ENCODE data around the gene ARID3C.

ARID3C gene

DNA sequence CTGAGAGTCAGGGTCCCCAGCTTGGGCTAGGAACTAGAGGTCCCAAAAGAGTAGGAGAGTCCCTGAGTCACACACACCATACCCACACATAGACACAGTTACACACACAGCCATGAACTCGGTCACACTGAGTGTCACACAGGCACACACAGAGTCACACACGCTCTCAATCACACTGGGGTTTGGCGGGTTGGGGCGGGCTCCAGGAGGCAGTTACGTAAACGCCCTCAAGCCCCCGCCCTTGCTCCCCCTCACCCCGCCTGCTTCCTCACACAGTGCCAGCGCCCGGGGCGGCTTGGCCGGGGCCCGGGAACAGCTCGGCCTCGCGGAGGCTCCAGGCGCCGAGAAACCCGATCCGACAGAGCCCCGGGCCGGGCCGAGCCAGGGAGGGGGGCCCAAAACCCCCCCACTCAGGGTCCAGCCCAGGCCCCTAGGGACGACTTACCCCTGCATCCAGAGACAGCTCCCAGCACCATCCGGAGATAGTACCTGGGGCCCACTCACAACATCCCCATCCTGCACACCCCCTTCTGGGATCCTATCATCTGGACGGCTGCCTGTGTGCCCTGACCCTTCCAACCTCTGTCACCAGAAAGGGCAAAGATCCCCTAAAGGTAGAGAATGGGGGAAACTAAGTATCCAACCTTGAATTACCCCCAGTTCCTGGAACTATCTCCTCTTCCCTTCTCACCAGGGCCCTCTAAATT lies 35.8 kb downstream of the ARID3C start:
- no peak for ATAC-seq

DNA sequence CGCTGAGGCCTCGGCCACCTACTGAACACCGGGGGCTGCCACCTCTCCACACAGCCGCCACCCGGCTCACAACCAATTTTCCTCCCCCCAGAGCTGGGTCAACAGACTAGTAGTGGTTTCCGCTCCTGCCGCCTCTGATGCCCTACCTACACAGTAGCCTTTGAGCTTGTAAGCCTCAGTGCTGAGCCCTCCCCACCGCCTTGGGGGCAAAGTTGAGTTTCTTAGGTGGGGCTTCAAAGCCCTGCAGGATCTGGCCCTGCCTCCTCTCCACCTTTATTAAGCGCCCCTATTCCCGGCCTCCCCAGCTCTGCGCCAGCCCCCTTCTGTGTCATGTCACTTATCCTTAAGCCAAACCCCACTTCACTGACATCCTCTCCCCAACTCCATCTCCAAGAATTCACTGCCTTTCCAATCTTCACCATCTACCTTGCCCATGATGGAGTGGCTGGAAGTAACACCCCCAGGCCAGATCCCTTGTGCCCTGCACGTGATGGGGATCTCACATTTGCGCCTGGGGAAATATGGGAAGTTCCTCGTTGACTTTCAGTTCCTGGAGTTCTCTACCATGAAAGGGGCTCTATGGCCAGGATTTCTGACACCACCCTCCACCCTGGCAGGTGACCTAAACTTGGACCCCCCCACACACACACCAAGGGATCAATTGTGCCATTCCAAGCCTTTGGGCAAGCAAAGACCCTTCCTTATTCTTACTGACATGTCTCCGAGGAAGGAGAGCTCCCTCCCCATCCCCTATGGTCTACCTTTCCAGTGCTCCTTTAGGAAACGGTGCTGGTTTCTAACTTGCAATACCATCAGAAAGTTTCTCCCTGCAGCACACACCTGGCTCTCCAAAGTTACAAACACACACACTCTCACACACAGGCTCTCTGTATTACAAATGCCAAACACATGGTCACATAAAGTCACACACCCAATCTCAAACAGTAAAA lies 36.7 kb downstream of the ARID3C start:
- no peak for ATAC-seq

DNA sequence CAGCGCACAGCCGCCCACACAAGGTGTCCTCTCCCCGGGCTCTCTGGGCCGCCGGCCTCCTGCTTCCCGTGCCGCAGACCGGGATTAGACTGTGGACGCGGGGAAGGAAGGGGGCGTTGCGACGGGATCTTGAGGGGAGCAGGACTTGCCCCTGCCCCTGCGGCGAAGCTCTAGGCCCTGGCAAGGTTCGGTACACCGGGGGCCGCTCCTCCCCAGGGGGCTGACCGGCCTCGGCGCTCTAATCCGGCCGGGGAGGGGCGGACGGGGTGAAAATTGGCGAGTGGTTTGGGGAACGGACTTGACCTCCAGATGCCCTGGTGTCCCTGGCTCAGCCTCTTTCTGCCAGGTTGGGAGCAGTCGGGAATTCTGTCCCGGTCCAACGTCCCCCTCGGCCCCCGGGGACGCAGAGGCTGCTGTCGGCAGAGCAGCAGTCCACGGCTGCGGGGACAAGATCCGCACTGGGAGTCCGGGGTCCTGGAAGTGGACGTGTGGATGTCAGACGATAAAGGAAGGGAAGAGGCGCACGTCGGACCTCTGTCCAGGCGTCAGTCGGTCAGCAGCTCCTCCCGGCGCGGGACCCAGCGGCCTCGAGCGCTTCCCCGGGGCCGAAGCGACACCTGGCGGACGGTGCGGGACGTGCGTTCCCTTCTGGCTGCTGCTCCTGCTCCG lies 37.5 kb downstream of the ARID3C start:
- peak; percentile 73 for ATAC-seq

DNA sequence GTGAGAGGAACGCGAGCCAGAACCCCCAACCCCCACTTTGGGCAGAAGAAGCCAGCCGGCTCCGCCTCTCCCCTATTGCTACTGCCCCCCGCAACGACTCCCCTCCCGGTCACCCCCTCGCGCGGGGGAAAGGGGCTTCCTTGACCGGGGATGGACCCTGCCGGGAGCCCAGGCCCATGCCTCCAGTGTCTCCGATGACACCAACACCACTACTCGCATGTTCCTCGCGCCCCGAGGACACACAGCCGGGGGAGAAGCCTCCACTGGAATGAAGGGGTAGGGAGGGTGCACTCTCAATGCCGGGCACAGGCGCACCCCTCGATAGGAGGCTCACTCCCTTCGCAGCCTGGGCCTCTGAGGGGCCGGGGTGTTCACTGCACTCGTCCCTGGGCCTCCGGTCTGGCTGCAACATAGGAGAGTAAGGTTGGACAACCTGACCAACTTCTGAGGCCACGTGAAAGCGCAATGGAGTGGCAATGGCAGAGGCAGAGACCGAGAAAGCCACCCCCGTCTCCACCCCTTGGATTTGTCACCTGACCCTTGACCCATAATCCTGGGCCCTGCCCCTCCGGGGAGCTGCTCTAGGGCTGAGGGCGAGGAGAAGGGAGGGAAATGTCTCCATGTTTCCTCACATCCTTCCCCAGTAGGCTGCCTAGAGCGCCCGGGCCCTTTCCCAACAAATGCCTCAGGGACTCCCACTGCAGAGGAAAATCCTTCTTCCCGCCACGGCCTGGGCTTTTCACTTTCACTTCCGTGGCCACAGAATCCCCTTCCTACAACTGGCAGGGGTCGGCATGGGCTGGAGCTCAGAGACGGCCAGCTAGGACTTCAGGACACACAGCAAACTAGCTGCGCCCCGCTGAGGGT lies 38.3 kb downstream of the ARID3C start:
- ATAC-seq = peak in 1 of 2 donors; percentile 15

DNA sequence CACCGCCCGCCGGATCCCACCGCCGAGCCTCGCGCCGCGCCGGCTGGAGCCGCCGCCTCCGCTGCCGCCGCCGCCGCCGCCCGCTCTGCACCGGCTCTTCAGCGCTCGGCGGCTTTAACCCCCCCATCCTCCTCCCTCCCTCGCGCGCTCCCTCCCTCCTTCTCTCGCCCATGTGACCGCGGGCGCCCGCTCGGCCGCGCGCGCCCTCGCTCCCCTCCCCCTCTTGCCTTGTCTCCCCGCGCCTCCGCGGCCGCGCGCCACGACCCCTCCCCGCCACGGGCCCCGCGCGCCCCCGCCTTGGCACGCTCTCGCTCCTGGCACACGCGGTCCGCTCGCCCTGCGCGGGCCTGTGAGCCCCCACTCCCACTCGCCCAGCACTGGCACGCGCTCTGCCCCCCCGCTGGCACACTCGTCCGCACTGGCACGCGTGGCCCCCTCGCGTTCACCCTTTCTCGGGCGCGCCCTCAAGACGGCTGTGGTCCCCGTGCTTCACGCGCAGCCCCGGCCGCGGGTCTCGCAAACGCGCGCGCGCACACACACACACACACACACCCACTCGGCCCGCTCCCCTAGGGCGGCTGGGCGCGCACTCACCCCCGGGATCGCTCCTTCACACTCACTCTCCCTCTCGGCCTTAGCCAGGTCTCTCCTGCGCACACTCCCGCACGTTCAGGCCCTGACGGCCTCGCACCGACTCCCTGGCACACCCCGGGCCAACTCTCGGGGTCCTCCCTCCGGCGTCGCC lies 39.1 kb downstream of the ARID3C start, which contains the start of gene CNTFR:
Gene CNTFR, minus strand, starts transcription at position 89 of the 745 bp plus-strand sequence. CDS start 20,743 bp downstream, outside the sequence.
- ATAC-seq = peak in 1 of 2 donors; percentile 6

DNA sequence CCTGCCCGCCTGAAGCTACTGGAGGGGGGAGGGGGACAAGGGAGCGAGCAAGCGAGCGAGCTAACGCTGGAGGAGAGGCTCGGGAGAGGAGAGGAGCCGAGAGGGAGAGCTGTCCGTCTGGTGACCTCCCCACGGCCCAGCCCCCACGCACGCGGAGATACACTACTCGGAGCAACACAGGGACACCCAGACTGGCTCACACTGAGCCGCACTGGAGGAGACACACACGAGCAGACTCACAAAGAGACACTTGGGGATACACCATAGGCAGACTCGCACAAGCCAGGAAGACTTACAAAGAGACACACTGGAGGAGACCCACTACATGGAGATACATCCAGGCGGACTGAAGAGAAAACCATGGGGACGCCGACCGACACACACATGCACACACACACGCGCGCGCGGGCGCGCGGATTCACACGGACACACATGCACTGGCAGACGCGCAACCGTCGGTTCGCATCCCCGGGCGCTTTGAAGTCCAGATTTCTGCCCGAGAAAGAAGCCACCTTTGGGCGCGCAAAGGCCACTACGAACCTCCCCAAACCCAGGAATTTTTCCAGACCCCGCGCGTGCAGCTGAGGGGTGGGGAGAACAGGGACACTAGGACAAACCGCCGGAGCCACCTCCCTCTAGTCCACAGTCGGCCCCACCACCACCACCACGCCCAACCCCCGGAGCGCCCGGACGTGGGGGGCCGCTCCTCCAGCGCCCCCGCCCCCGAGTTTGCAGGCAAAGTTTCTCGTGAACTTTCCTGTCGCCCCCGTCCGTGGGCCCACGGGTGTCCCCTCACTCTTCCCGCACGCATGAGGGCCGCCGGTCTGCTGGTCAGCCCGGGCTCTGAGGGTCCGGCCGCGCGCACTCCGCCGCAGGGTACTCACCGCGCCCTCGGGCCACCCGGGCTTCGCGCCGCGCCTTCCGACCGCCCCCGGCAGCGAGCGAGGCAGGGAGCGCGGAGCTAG lies 39.9 kb downstream of the ARID3C start:
- ATAC-seq = no peak

DNA sequence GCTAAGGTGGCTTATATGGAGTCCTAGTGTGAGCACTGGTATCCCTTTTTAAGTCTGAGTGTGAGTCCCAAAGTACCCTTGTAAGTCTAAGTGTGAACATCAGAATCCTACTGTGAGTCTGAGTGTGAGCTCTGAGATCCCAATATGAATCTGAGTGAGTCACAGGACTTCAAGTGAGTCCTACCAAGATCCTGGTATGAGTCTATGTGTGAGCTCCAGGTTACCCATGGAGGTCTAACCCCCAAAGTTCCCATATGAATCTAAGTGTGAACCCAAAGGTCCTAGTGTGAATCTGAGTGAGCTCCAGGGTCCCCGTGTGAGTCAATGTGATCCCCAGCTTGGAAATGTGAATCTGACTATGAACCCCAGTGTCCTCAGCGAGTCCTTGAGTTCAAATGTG lies 41.6 kb downstream of the ARID3C start:
- ATAC-seq = no peak

DNA sequence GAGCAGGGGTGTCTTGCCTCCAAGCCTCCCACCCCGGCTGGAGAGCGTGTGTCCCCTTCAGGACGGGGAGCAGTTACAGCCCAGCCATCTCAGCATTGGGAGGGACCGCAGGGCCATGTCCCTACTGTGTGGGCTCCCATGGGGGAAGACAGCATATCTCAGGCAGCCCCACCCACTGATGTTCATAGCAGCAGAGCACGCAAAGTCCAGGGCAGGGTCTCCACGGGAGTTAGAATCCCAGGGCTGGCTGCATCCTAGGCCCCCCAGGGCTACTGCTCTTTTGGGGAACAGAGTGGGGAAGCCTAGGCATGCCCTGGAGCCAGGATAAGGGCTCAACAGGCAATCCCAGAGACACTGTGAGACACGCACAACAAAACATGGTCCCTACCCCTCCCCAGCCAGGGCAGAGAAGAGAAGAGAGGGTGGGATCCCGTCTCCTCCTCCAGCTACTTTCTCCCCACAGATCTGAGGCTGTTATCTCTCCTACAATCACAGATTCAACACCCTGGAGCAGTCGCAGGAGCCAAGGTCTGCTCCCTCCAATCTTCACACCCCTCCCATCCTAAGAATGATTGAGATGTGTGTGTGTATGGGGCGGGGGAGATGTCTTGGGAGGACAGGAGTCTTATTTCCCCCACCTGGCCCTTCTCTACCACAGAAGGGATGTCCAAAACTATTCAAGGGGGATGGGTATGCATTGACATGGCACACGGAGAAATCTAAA lies 42.8 kb downstream of the ARID3C start:
- no peak for ATAC-seq

DNA sequence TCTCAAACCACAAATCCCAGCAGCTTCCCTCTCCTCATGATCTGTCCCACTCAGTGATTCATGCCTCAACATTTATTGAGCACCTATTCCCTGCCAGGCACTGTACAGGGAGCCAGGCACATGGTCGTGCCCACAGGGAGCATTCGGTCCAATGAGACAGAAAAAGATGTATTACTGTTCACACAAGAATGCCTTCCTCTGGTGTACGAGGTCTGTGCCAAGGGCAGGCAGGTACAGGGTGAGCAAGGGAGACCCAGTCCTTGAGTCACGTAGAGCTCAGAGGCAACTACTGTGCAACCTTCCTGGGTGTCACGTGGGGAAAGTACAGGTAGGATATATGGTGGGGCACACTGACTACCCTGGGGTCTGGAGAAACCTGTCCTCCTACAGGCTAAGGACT lies 43.9 kb downstream of the ARID3C start:
- no peak for ATAC-seq

DNA sequence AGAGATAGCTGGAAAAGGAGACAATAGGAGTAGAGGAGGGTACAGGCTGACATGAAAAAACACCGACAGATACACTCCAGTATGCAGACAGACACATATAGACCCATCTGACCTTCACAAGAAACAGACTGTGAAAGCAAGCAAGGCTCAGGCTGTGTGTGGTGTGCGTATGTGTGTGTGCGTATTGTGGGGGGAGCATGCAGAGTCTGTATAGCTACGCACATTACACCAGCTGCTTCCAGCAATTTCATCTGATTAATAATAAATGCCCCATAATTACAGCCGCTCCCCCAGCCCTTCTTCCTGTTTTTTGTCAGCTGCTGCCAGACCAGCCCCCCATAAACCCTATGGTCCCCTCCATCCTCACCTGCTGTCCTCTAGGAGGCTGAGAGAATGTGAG lies 46.1 kb downstream of the ARID3C start:
- no peak for ATAC-seq

DNA sequence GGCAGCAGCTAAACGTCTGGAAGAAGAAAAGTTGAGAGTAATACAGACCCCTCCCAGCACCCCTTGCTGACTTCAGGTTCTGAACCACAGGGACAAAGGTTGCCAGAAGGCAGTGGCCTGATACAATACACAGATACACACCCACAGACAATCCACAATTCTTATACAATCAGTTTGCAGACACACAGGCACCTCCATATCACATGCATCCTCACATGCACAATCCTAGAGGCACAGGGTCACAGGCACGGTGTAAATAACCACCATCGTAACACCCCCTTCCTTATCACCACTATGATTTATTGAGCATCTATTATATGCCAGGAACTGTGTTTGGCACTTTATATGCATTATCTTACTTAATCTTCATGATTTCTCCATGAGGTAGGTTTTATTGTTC lies 47.5 kb downstream of the ARID3C start:
- no peak for ATAC-seq

DNA sequence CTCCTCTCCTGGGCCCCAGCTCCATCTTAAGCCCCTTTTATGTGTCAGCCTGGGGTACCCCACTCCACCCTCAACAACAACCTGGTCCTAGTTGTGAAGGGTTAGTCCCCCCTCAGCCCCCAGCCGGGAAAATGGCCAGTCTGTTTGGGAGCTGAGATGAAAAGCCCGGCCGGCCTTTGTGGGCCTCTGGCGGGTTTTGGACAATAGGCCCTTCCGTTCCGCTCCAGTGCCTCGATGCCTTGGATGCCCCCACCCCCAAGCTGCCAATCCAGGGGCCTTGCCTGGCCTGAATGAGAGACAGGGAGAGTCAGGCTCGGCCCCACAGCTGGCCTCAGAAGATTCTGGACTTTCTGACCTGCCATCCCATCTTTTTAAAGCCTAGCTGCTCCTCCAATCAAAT lies 48.5 kb downstream of the ARID3C start:
- no peak for ATAC-seq

DNA sequence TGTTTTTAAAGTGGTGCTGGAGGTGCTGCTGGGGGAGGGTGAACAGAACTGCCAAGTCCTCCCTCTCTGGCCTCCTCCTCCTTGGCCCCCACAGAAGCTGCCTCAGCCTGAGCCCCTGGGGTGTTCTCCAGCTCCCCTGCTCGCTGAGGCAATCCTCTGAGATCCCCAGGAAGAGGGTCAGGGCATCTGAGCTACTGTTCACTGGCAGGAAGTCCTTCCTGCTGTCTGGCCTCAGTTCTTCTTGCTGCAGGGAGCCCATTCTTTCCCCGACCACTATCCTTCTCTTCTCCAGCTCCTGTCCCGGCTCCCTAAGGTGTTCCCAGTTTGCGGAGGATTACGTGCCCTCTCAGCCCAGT lies 49.1 kb downstream of the ARID3C start:
- ATAC-seq = no peak

DNA sequence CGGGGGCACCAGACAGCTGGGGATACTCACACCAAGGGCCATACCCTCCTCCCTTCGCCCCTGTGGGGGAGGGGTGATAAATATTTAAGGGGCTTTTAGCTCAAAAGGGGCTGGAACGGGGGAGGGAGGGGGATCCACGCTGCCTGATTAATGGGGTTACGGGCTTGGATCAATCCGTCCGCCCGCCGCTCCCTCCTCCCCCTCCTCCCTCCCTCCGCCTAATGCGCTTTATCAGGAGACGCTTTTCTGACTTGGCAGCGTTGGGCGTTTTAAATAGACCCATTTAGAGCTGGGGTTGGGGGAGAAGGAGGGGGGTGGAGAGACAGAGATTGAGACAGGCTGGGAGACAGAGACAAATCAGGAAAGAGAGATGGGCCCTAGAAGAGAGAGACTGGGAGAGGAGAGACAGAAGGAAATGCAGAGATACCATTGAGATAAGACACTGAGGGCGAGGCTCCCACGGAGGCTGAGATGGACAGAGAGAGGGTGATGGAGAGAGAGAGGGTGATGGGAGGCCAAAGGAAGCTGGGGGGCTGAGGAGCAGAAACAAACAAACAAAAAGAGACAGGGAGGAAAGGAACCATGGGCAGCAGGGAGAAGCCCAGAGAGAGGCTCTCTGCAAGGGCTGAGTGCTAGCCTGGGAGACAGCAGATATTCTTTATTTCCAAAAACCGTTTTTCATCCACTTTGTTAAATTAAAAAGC lies 49.6 kb downstream of the ARID3C start:
- ATAC-seq = no peak

DNA sequence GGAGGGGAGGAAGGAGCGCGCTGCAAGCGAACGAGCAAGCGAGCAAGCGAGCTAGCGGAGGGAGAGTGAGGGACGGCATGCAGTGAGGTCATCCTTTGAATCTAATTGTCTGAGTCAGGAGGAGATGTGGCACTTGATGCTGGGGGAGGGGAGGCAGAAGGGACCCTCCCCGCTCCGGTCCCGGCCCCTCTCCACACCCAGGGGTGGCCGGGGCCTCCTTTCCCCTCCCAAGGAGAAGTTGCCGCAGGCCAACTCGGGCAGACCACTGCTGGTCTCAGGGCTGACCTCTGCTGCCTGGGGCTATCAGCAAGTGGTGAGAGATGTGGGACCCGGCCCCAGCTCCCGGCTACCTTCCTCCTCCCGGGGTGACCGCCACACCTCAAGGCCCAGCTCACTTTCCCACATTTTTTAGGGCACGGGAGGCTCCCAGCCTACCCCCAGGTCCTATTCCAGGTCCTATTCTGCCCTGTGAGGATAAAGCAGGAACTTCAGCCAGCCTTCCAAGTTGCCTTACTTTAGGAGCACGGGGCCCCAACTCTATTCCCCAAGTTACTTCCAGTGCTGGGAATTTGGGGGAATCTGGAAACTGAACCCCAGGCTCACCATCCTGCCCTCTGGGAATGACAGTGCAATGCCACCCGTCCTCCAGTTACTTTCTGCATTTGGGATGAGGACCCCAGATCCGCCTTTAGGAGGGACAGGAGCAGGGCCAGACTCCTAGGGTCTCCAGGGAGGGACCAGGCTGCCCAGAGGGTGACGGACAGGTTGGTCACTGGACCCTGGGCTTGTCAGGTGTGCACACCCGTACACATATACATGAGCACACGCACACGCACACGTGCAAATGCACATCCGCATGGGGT lies 50.4 kb downstream of the ARID3C start:
- ATAC-seq = no peak

DNA sequence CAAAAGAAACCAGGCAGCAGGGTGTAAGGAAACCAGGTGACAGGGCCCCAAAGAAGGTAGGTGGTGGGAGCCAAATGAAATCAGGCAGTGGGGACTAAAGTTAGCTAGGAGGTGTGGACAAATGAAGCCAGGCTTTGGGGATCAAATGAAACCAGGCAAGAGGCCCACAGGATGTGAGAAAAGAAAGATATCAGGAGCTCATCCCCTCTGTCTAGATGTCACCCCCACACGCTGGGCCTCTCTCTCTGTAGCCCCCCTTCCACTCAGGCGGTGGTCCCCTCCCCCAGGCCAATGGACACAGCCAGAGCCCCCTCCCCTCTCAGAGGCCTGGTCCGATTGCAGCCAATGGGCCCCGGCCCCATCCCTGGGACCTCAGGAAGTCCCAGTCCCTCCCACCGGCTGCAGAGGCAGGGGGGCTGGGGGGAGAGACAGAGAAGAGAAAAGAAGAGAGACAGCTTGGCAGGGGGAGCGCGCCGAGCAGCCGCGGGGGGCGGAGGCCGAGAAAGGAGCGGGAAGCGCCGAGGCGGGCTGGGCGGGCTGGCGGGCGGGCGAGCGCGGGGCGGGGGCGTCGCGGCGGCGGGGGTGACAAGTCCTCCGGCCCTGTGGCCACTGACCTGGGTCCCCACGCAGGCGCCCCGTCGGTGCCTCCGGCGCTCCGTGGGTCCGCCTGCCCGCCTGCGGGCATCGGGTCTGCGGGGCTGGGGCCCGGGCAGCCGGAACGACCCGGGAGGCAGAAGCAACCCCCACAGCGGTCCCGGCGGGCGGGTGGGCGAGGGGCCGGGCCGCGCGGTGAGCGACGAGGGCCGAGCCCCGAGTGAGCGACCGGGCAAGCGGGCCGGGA lies 51.2 kb downstream of the ARID3C start:
- ATAC-seq = no peak
